HepG2 (cell line): ENCODE data around the gene INO80C. TPM values are rescaled to one million over a fixed set of nuclear protein-coding genes. Genes with fewer than 3 reads are reported as not detected.

Experiments used
- ATM ChIP-seq: fragments of 450-650 bp; IDR thresholded peaks from 2 replicates; pipeline ENCODE4 v1.7.1; 2017; ENCODE audit warnings: mild to moderate bottlenecking, borderline replicate concordance
- HNRNPUL1 ChIP-seq: fragments of 200-400 bp; formaldehyde crosslinking; IDR thresholded peaks from 2 replicates; pipeline ENCODE4 v1.6.1; 2017; ENCODE audit warnings: low read depth, mild to moderate bottlenecking, low read length, moderate library complexity
- KLF13 ChIP-seq: sonication (generic); formaldehyde crosslinking; IDR thresholded peaks from 2 replicates; pipeline ENCODE4 v1.4.0; 2020; ENCODE audit warnings: mild to moderate bottlenecking, missing genetic modification reagents
- MIER3 ChIP-seq: IDR thresholded peaks from 2 replicates; pipeline ENCODE4 v1.6.1; 2016; ENCODE audit warnings: missing compliant biosample characterization, borderline replicate concordance
- MTA1 ChIP-seq: sonication (generic); formaldehyde crosslinking; IDR thresholded peaks from 2 replicates; pipeline ENCODE4 v1.4.0; 2020; ENCODE audit warnings: missing genetic modification reagents, mild to moderate bottlenecking, borderline replicate concordance
- NFKB2 ChIP-seq: sonication (generic); formaldehyde crosslinking; IDR thresholded peaks from 2 replicates; pipeline ENCODE4 v1.4.0; 2020; ENCODE audit warnings: missing genetic modification reagents, borderline replicate concordance
- PHB2 ChIP-seq: fragments of 450-650 bp; IDR thresholded peaks from 2 replicates; pipeline ENCODE4 v1.6.1; 2018; ENCODE audit not compliant: partially characterized antibody
- PTBP1 ChIP-seq: fragments of 200-400 bp; formaldehyde crosslinking; IDR thresholded peaks from 2 replicates; pipeline ENCODE4 v1.6.1; 2018; ENCODE audit warnings: low read length, low read depth; ENCODE audit not compliant: poor library complexity, severe bottlenecking
- SETDB1 ChIP-seq: sonication (generic); formaldehyde crosslinking; IDR thresholded peaks from 2 replicates; pipeline ENCODE4 v1.5.1; 2020; ENCODE audit warnings: missing genetic modification reagents, mild to moderate bottlenecking, borderline replicate concordance
- SMC3 ChIP-seq: IDR thresholded peaks from 2 replicates; pipeline ENCODE4 v1.6.1; 2011; ENCODE audit warnings: low read length, improper control_type of control experiment
- TMF1 ChIP-seq: sonication (generic); formaldehyde crosslinking; IDR thresholded peaks from 2 replicates; pipeline ENCODE4 v1.8.1; 2022; ENCODE audit warnings: low read depth, missing genetic modification reagents
- ZFP62 ChIP-seq: sonication (generic); formaldehyde crosslinking; IDR thresholded peaks from 2 replicates; pipeline ENCODE4 v1.4.0; 2020; ENCODE audit warnings: missing genetic modification reagents
- ZNF136 ChIP-seq: sonication (generic); formaldehyde crosslinking; IDR thresholded peaks from 2 replicates; pipeline ENCODE4 v1.8.1; 2022; ENCODE audit warnings: low read depth, mild to moderate bottlenecking, moderate library complexity, missing genetic modification reagents
- ZNF251 ChIP-seq: sonication (generic); formaldehyde crosslinking; IDR thresholded peaks from 2 replicates; pipeline ENCODE4 v1.9.0; 2021; ENCODE audit warnings: mild to moderate bottlenecking, missing genetic modification reagents
- ZNF264 ChIP-seq: sonication (generic); formaldehyde crosslinking; IDR thresholded peaks from 2 replicates; pipeline ENCODE4 v1.4.0; 2020; ENCODE audit warnings: missing genetic modification reagents
- ZNF354B ChIP-seq: sonication (generic); formaldehyde crosslinking; IDR thresholded peaks from 2 replicates; pipeline ENCODE4 v1.8.0; 2022; ENCODE audit warnings: mild to moderate bottlenecking, missing genetic modification reagents
- ZNF484 ChIP-seq: sonication (generic); formaldehyde crosslinking; IDR thresholded peaks from 2 replicates; pipeline ENCODE4 v1.5.1; 2020; ENCODE audit warnings: mild to moderate bottlenecking, low read depth, missing genetic modification reagents, borderline replicate concordance
- ZNF709 ChIP-seq: sonication (generic); formaldehyde crosslinking; IDR thresholded peaks from 2 replicates; pipeline ENCODE4 v1.5.0; 2020; ENCODE audit warnings: mild to moderate bottlenecking, missing genetic modification reagents
- ZNF713 ChIP-seq: sonication (generic); formaldehyde crosslinking; IDR thresholded peaks from 2 replicates; pipeline ENCODE4 v1.4.0; 2020; ENCODE audit warnings: mild to moderate bottlenecking, missing genetic modification reagents
- polyA plus RNA-seq, 8 experiments: library from polyadenylated mRNA; depleted of rRNA in 3 of 8; stranded (reverse) in 7 of 8; unstranded in 1 of 8; fragments of >200 nt; fragmentation: Illumina TruSeq in 4 of 8; extraction: Trizol in 4 of 8; gene quantifications; 2 replicates each; pipeline versions ENCODE4 v1.2.1 to v1.2.3, GENCODE V29; 2011 to 2016; ENCODE audit warnings: low read depth in 4 of 8, missing spikeins in 1 of 8, mixed read lengths in 1 of 8; ENCODE audit not compliant: insufficient read depth in 1 of 8
- total RNA-seq, 5 experiments: library from RNA; depleted of rRNA; stranded (reverse); fragments of >200 nt; fragmentation: Illumina TruSeq; extraction: Trizol; gene quantifications; 2 replicates each; pipeline ENCODE4 v1.2.3, GENCODE V29; 2016; ENCODE audit warnings: low read depth in 1 of 5
- TF ChIP-seq, protein P1 (sequence below): sonication (generic); formaldehyde crosslinking; IDR thresholded peaks from 2 replicates; pipeline ENCODE4 v1.4.0; 2020; ENCODE audit warnings: missing genetic modification reagents
- TF ChIP-seq, protein P2 (sequence below): IDR thresholded peaks from 2 replicates; pipeline ENCODE4 v1.6.1; 2016
- TF ChIP-seq, protein P3 (sequence below), 2 experiments: fragments of 450-650 bp in 1 of 2; sonication (generic) in 1 of 2; formaldehyde crosslinking; IDR thresholded peaks; 2 replicates each; pipeline versions ENCODE4 v1.5.0 to v1.8.0; 2020 to 2022; ENCODE audit warnings: mild to moderate bottlenecking in 1 of 2, missing genetic modification reagents in 1 of 2
- TF ChIP-seq, protein P4 (sequence below): sonication (generic); formaldehyde crosslinking; IDR thresholded peaks from 2 replicates; pipeline ENCODE4 v1.8.0; 2022; ENCODE audit warnings: mild to moderate bottlenecking, missing genetic modification reagents; ENCODE audit not compliant: insufficient replicate concordance

Gene INO80C
- total and polyA plus RNA-seq, 2 of the 13 experiments (the other 11 are each of a cell fraction or from before 2014, with no cell fraction given) = 8.2 to 15.4 TPM

DNA sequence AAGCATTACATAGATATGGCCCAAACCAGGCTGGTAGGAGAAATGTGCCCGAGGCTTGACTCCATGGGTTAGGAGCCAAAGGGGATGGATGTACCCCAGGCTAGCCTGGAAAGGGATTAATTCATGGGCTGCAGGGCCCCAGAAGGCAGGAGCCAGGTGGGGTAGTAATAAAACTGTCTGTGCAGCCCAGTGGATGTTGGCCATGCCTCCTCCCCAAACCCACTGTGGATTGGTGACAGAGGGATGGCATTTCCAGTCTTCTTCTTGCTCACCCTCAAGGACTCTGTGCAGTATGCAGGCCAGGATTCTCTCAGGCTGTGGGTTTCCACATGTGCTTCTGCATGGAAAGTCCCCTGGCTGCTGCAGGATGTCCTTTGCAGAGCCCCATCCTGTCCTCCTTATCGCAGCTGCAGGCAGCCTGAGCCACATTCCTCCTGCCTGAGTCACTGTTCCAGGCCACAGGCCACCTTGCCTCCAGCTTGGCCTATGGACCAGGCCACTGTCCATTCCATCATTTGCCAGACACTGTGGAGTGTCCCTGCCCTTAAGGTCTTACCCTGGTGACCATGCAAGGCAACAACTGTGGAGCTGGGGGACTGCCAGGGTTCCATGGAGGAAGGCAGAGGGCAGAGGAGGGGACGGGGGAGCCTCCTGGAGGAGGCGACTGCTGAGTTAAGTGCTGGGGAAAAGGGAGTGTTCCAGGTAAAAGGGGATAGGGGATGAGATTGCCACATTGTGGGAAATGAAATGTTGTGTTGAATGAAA lies 38.9 kb downstream of the INO80C start (continued):
- TF ChIP-seq HNRNPUL1 = no peak
- no peak for TF ChIP-seq KLF13 (CRISPR knock-in tag)
- TF ChIP-seq, protein P1, sequence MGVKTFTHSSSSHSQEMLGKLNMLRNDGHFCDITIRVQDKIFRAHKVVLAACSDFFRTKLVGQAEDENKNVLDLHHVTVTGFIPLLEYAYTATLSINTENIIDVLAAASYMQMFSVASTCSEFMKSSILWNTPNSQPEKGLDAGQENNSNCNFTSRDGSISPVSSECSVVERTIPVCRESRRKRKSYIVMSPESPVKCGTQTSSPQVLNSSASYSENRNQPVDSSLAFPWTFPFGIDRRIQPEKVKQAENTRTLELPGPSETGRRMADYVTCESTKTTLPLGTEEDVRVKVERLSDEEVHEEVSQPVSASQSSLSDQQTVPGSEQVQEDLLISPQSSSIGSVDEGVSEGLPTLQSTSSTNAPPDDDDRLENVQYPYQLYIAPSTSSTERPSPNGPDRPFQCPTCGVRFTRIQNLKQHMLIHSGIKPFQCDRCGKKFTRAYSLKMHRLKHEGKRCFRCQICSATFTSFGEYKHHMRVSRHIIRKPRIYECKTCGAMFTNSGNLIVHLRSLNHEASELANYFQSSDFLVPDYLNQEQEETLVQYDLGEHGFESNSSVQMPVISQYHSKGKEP (CRISPR knock-in tag) = no peak
- no peak for TF ChIP-seq ZFP62
- peak; percentile 78; the same call in 1 of the 2 replicates for TF ChIP-seq MTA1
- no peak for TF ChIP-seq ATM
- TF ChIP-seq ZNF251 (CRISPR knock-in tag) = no peak
- TF ChIP-seq, protein P2, sequence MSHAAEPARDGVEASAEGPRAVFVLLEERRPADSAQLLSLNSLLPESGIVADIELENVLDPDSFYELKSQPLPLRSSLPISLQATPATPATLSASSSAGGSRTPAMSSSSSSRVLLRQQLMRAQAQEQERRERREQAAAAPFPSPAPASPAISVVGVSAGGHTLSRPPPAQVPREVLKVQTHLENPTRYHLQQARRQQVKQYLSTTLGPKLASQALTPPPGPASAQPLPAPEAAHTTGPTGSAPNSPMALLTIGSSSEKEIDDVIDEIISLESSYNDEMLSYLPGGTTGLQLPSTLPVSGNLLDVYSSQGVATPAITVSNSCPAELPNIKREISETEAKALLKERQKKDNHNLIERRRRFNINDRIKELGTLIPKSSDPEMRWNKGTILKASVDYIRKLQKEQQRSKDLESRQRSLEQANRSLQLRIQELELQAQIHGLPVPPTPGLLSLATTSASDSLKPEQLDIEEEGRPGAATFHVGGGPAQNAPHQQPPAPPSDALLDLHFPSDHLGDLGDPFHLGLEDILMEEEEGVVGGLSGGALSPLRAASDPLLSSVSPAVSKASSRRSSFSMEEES (CRISPR knock-in tag) = 0 out of 2 replicates have a peak, but pooled peaks have one; percentile 24
- TF ChIP-seq ZNF709 (CRISPR knock-in tag) = no peak
- TF ChIP-seq SMC3 = no peak
- TF ChIP-seq ZNF484 = no peak
- peak; percentile 48; the same call in 1 of the 2 replicates for TF ChIP-seq MIER3 (CRISPR knock-in tag)
- TF ChIP-seq, protein P3, sequence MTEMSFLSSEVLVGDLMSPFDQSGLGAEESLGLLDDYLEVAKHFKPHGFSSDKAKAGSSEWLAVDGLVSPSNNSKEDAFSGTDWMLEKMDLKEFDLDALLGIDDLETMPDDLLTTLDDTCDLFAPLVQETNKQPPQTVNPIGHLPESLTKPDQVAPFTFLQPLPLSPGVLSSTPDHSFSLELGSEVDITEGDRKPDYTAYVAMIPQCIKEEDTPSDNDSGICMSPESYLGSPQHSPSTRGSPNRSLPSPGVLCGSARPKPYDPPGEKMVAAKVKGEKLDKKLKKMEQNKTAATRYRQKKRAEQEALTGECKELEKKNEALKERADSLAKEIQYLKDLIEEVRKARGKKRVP (CRISPR knock-in tag; IDR thresholded peaks at IDR 0.05) = peak in 1 of 2 experiments; percentile 36; a peak in 1 of 4 replicates
- peak; percentile 70; the same call in 1 of the 2 replicates for TF ChIP-seq ZNF713
- TF ChIP-seq ZNF264 (CRISPR knock-in tag) = no peak
- no peak for TF ChIP-seq SETDB1 (CRISPR knock-in tag)
- no peak for TF ChIP-seq NFKB2
- TF ChIP-seq PTBP1 = no peak
- TF ChIP-seq PHB2 = no peak
- TF ChIP-seq ZNF354B = no peak
- TF ChIP-seq TMF1 (CRISPR knock-in tag) = no peak
- TF ChIP-seq, protein P4, sequence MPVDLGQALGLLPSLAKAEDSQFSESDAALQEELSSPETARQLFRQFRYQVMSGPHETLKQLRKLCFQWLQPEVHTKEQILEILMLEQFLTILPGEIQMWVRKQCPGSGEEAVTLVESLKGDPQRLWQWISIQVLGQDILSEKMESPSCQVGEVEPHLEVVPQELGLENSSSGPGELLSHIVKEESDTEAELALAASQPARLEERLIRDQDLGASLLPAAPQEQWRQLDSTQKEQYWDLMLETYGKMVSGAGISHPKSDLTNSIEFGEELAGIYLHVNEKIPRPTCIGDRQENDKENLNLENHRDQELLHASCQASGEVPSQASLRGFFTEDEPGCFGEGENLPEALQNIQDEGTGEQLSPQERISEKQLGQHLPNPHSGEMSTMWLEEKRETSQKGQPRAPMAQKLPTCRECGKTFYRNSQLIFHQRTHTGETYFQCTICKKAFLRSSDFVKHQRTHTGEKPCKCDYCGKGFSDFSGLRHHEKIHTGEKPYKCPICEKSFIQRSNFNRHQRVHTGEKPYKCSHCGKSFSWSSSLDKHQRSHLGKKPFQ (CRISPR knock-in tag) = no peak
- 0 out of 2 replicates have a peak, but pooled peaks have one; percentile 36 for TF ChIP-seq ZNF136
